H7 (cell line): ENCODE measurements around the gene RUNX2. TPM values are rescaled to one million over a fixed set of nuclear protein-coding genes. Genes with fewer than 3 reads are reported as not detected.

Experiments used
- DNase-seq: peaks from one replicate; pipeline ENCODE4 v3.0.0; 2012
- H3K27me3 ChIP-seq: 2 replicates; pipeline ENCODE4 v1.6.0; 2011; ENCODE audit warnings: mild to moderate bottlenecking, low read length; ENCODE audit not compliant: control insufficient read depth, insufficient read depth
- H3K36me3 ChIP-seq: replicated peaks from 2 replicates; pipeline ENCODE4 v1.5.1; 2011; ENCODE audit warnings: low read length; ENCODE audit not compliant: control insufficient read depth, insufficient read depth
- H3K4me3 ChIP-seq: 2 replicates; pipeline ENCODE4 v1.5.1; 2011; ENCODE audit warnings: low read depth, mild to moderate bottlenecking, control low read depth, low read length, moderate library complexity; ENCODE audit not compliant: insufficient read depth
- total RNA-seq: library from RNA; depleted of rRNA; stranded (reverse); fragments of >200 nt; shearing (Covaris generic); gene quantifications from 2 replicates; pipeline ENCODE4 v1.2.3, GENCODE V29; 2014

RUNX2 gene
- total RNA-seq, 1 experiment from 2014 or later = 0.14 TPM

DNA sequence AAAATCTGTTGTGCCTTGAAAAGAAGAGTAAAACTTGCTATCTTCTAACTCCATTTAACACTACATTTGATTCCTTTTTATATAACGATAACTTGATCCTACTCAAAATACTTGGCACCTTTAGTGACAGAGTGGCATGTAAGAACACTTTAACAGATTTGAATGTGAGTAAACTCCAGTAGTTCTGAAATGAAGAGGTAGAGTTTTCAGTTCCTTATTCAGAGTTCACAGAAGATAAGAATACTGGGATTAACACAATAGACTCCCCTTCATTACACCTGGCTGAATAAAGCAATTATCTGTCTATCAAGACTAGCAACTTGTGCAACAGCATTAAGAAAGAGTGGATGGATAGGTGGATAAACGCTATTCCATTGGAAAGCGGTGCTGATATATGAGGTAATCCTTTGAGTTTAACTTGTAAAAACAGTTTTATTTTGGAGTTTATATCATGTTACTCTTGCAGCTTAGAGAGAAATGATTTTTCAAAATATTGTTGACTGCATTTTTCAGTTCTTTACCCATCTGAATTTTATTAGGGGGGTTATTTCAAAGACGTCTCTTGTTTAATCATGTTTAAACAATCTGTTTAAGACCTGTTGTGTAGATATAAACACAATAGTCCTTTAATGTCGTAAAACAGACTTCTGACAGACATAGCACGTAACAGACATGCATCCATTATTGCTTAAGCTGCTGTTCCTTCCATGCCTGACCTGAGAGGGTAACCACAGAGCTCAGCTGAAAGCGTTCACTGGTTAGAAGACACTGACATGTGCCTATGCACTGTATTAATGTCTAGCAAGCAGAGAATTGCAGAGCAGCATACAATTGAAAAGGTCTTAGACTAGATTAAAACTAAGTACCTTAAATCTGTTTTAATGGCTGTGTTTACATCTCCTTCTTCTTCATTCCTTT lies 152.0 kb downstream of the RUNX2 start:
- Histone ChIP-seq H3K36me3 (no peaks in the 10 kb centered on the region), H3K4me3 (no peak overlapping the region), H3K27me3 (no peaks in the 10 kb centered on the region)
- no peak for DNase-seq

GRCh38 chr6:45480752-45481415 lies 152.8 kb downstream of the RUNX2 start:
- Histone ChIP-seq H3K4me3 (no peak overlapping the region), H3K27me3 (no peaks in the 10 kb centered on the region)

GRCh38 chr6:45483021-45483420 lies 154.9 kb downstream of the RUNX2 start:
- no peak overlapping the region for H3K4me3 ChIP-seq
- H3K27me3 ChIP-seq = no peaks in the 10 kb centered on the region
- DNase-seq = no peak
- no peaks in the 10 kb centered on the region for H3K36me3 ChIP-seq

More at GRCh38 chr6:45480752-45481415, 152.8 kb downstream of the RUNX2 start:
- DNase-seq = no peak
- no peaks in the 10 kb centered on the region for H3K36me3 ChIP-seq

DNA sequence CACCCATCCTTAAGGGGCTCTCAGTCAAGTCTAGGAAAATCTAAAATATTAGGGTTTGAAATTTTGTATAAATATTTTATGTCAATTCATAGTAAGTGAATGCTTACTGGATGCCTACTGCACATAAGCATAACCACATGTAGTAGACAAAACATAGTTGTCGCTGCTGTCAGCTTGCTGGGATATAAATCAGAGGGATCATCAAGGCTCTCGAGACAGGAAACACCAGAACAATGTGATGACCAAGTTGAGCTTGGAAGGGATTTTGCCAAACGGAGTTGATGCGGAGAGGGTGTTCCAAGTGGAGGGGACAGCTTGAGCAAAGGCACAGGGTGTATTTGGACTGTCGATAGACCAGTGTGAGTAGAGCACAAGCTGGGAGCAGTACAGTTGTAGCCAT lies 155.4 kb downstream of the RUNX2 start:
- no peak for DNase-seq
- no peak overlapping the region for H3K4me3 ChIP-seq
- H3K36me3 ChIP-seq = no peaks in the 10 kb centered on the region
- H3K27me3 ChIP-seq = no peaks in the 10 kb centered on the region

- no peaks in the 10 kb centered on the region for H3K27me3 ChIP-seq
- no peak overlapping the region for H3K4me3 ChIP-seq
- no peaks in the 10 kb centered on the region for H3K36me3 ChIP-seq
- no peak for DNase-seq
These were observed 158.6 kb downstream of the RUNX2 start for GRCh38 chr6:45486736-45487135.

GRCh38 chr6:45487645-45488044 lies 159.5 kb downstream of the RUNX2 start:
- H3K36me3 ChIP-seq = no peaks in the 10 kb centered on the region
- H3K27me3 ChIP-seq = no peaks in the 10 kb centered on the region
- no peak for DNase-seq
- H3K4me3 ChIP-seq = no peak overlapping the region

GRCh38 chr6:45488269-45488668 lies 160.1 kb downstream of the RUNX2 start:
- H3K4me3 ChIP-seq = no peak overlapping the region
- H3K36me3 ChIP-seq = no peaks in the 10 kb centered on the region
- DNase-seq = no peak
- H3K27me3 ChIP-seq = no peaks in the 10 kb centered on the region

GRCh38 chr6:45488889-45489288 lies 160.8 kb downstream of the RUNX2 start:
- no peaks in the 10 kb centered on the region for H3K36me3 ChIP-seq
- H3K27me3 ChIP-seq = no peaks in the 10 kb centered on the region
- no peak for DNase-seq
- H3K4me3 ChIP-seq = no peak overlapping the region

DNA sequence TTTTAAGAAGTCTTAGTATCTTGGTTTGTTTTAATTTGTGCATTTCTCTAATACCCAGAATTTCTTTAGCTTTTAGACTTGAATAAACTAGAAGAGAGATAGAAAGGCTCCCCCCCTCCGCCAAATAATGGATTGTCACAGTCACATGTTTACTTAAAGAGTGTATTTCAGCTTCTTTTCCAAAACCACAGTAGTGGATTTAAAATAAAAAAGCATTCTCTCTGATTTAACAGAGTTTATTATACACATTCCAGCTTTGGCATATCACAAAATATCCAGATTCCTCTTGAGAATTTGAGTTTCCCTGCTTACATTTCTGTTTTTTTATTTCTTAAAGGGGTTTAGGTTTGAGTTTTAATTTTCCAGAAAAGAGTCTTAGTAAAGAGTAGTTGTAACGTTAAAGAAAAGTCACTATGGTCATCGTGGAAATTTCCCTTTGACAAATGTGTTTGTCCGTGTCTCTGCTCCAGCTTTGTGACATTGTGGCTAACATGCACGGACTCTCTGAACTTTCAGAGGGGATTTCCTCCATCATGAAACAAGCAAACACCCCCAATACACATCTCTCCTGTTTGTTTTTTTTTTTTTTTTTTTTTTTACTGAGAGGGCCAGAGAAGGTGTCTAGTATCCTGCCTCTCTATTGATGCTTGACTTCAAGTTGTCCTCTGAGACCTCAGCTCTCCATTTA lies 163.1 kb downstream of the RUNX2 start:
- no peaks in the 10 kb centered on the region for H3K27me3 ChIP-seq
- no peak overlapping the region for H3K4me3 ChIP-seq
- no peak for DNase-seq
- no peaks in the 10 kb centered on the region for H3K36me3 ChIP-seq

DNA sequence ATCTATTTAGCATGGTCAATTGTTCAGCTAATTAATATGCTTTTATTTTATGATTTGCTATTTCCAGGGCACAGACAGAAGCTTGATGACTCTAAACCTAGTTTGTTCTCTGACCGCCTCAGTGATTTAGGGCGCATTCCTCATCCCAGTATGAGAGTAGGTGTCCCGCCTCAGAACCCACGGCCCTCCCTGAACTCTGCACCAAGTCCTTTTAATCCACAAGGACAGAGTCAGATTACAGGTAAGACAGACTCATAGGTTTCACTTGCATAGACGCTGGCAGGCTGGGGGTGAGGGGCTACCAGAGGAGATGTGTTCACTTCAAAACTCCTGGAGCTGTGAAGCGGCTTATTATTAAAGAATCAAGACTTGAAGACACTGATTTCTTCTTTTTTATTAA lies 163.7 kb downstream of the RUNX2 start:
- Histone ChIP-seq H3K36me3 (no peaks in the 10 kb centered on the region), H3K4me3 (no peak overlapping the region), H3K27me3 (no peaks in the 10 kb centered on the region)
- no peak for DNase-seq

DNA sequence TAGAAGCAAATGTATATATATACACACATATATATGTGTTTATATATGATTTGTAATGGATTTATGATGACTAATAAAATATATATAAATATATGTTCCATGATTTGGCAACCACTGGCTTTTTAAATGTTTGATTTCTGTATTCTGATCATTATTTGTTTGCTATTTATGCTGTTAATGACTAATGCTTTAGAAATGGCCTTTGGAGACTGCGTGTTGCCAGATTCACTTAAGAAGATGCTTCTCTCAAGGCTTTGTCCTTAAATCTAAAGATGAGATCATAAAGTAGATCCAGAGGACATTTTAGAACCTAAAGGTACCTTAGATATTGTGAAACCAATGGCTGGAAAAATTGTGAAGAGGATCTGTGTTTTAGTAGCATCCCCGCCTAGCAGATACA lies 165.6 kb downstream of the RUNX2 start:
- H3K27me3 ChIP-seq = no peaks in the 10 kb centered on the region
- no peak overlapping the region for H3K4me3 ChIP-seq
- no peaks in the 10 kb centered on the region for H3K36me3 ChIP-seq
- no peak for DNase-seq

GRCh38 chr6:45494416-45495135 lies 166.4 kb downstream of the RUNX2 start:
- no peaks in the 10 kb centered on the region for H3K27me3 ChIP-seq
- no peak for DNase-seq
- no peaks in the 10 kb centered on the region for H3K36me3 ChIP-seq
- no peak overlapping the region for H3K4me3 ChIP-seq

DNA sequence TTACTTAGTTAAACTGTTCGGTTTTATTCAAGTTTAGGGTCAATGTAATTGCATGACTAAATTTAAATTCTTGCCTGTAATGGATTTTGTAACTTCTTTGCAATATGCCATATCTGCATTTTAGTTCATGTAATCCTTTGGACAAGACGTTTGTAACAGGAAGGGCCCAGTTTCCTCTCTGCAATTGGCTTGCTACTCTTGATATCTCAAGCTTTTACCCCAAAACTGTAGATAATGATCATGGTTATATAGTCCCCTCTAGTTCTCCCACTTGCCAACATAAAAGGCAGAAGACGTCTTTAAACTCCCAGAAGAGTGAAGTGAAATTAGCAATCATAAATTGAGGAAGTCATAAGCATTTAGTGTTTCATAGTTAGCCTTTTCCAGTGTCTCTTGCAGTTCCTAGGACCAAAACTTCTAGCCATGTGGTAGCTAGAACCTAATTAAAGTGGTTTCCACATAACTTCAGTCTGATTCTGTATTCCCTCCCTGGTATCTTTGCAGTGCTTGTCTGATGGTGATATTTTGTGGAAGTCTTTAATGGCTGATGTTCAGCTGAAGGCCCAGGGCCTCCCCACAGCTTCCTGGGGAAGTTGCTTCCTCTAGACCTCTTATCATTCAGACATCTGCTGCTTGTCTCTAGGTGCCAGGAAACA lies 167.4 kb downstream of the RUNX2 start:
- no peaks in the 10 kb centered on the region for H3K36me3 ChIP-seq
- no peak for DNase-seq
- H3K4me3 ChIP-seq = no peak overlapping the region
- no peaks in the 10 kb centered on the region for H3K27me3 ChIP-seq

GRCh38 chr6:45496085-45496433 lies 167.9 kb downstream of the RUNX2 start:
- no peaks in the 10 kb centered on the region for H3K36me3 ChIP-seq
- no peak overlapping the region for H3K4me3 ChIP-seq
- DNase-seq = no peak
- H3K27me3 ChIP-seq = no peaks in the 10 kb centered on the region
